GM23338 (cell line): ENCODE measurements around the gene SLC5A4.

ENCODE experiments used
- CREB1 ChIP-seq: fragments of 250-450 bp; sonication (Bioruptor Pico); IDR thresholded peaks from 2 replicates; pipeline ENCODE4 v1.5.0; 2020; ENCODE audit warnings: low read depth, mild to moderate bottlenecking, moderate library complexity
- CTCF ChIP-seq, 2 experiments: fragments of 200-600 bp in 1 of 2; sonication (generic) in 1 of 2; conservative IDR thresholded peaks; 2 replicates each; pipeline versions ENCODE4 v1.5.1 to v1.6.1; 2016 to 2017; ENCODE audit warnings: antibody characterized with exemption in 2 of 2, low read depth in 2 of 2, mild to moderate bottlenecking in 2 of 2, moderate library complexity in 1 of 2
- ETS1 ChIP-seq: IDR thresholded peaks from 2 replicates; pipeline ENCODE4 v1.6.1; 2016; ENCODE audit warnings: antibody characterized with exemption
- EZH2 ChIP-seq: fragments of 200-600 bp; sonication (generic); IDR thresholded peaks from one replicate; pipeline ENCODE4 v1.8.0; 2017; ENCODE audit warnings: antibody characterized with exemption, mild to moderate bottlenecking, low read depth; ENCODE audit not compliant: unreplicated experiment
- EZH2phosphoT487 ChIP-seq: fragments of 200-600 bp; sonication (generic); IDR thresholded peaks from one replicate; pipeline ENCODE4 v1.8.1; 2018; ENCODE audit warnings: antibody characterized with exemption; ENCODE audit not compliant: unreplicated experiment
- JUNB ChIP-seq: IDR thresholded peaks from one replicate; pipeline ENCODE4 v1.6.1; 2016; ENCODE audit warnings: antibody characterized with exemption; ENCODE audit not compliant: unreplicated experiment
- NANOG ChIP-seq: IDR thresholded peaks from 2 replicates; pipeline ENCODE4 v1.6.1; 2016; ENCODE audit warnings: antibody characterized with exemption, borderline replicate concordance
- POLR2AphosphoS5 ChIP-seq: IDR thresholded peaks from 2 replicates; pipeline ENCODE4 v1.6.1; 2016; ENCODE audit warnings: antibody characterized with exemption, low read depth
- REST ChIP-seq: IDR thresholded peaks from one replicate; pipeline ENCODE4 v1.6.1; 2018; ENCODE audit warnings: antibody characterized with exemption; ENCODE audit not compliant: unreplicated experiment
- STAT1 ChIP-seq: IDR thresholded peaks from one replicate; pipeline ENCODE4 v1.6.1; 2016; ENCODE audit warnings: antibody characterized with exemption; ENCODE audit not compliant: unreplicated experiment
- ZNF114 ChIP-seq: fragments of 250-450 bp; sonication (Bioruptor Pico); IDR thresholded peaks from 2 replicates; pipeline ENCODE4 v1.5.0; 2020; ENCODE audit warnings: mild to moderate bottlenecking, moderate library complexity
- ZNF331 ChIP-seq: fragments of 250-450 bp; sonication (Bioruptor Pico); IDR thresholded peaks from 2 replicates; pipeline ENCODE4 v1.5.0; 2020; ENCODE audit warnings: low read depth, mild to moderate bottlenecking, moderate library complexity
- ZNF462 ChIP-seq: fragments of 250-450 bp; sonication (Bioruptor Pico); IDR thresholded peaks from 2 replicates; pipeline ENCODE4 v1.5.0; 2020; ENCODE audit warnings: mild to moderate bottlenecking, moderate library complexity

- no peak for TF ChIP-seq CTCF (conservative IDR thresholded peaks at IDR 0.05; ENCODE audit: low read depth in 2 of 2)
- TF ChIP-seq EZH2phosphoT487: no peak
- TF ChIP-seq CREB1: no peak
- TF ChIP-seq EZH2: no peak
- TF ChIP-seq POLR2AphosphoS5: no peak
- no peak for TF ChIP-seq JUNB
- TF ChIP-seq REST: no peak
- no peak for TF ChIP-seq ETS1
- TF ChIP-seq STAT1: no peak
- TF ChIP-seq ZNF331 (CRISPR knock-in tag): no peak
- TF ChIP-seq NANOG: no peak
- TF ChIP-seq ZNF462 (CRISPR knock-in tag): no peak
- no peak for TF ChIP-seq ZNF114 (CRISPR knock-in tag)
Measured at GRCh38 chr22:32267011-32267410, 11.9 kb upstream of the SLC5A4 start.
